Sigmoid colon (tissue), 4 donors: ENCODE measurements around the gene CAMTA1.

Source experiments
- CTCF ChIP-seq, 4 experiments: fragments of 450-650 bp in 3 of 4; fragments of 200-600 bp in 1 of 4; IDR thresholded peaks; one replicate each; pipeline ENCODE4 v1.5.1; 2016 to 2019; ENCODE audit warnings: antibody characterized with exemption in 4 of 4, mild to moderate bottlenecking in 3 of 4, moderate library complexity in 2 of 4
- POLR2A ChIP-seq, 2 donors: fragments of 450-650 bp; IDR thresholded peaks; one replicate each; pipeline ENCODE4 v1.6.1; 2016; ENCODE audit warnings: antibody characterized with exemption in 2 of 2, mild to moderate bottlenecking in 2 of 2, moderate library complexity in 2 of 2
- POLR2AphosphoS5 ChIP-seq, 4 donors: sonication (generic); formaldehyde crosslinking; IDR thresholded peaks; one replicate each; pipeline ENCODE4 v1.6.1; 2017; ENCODE audit warnings: antibody characterized with exemption in 4 of 4

- TF ChIP-seq CTCF (IDR thresholded peaks at IDR 0.05) (no peak), POLR2A (IDR thresholded peaks at IDR 0.05) (no peak), POLR2AphosphoS5 (IDR thresholded peaks at IDR 0.05) (no peak)
Observed at GRCh38 chr1:7744882-7745281, 959.6 kb downstream of the CAMTA1 start.
